ENCODE measurements around the gene FHL1.

FHL1 gene

GRCh38 chrX:136199365-136199764 is 52.0 kb downstream of the FHL1 start:
- Histone ChIP-seq H3K36me3 (ENCODE audit: control insufficient read depth, insufficient read depth, low read length) (no peaks in the 10 kb centered on the region), H3K4me3 (ENCODE audit: low read depth, low read length) (no peak overlapping the region), H3K4me1 (ENCODE audit: control insufficient read depth, insufficient read depth, low read length) (peaks cover 19% of the 10 kb centered on the region), H3K9me3 (ENCODE audit: control insufficient read depth, insufficient read depth, low read depth, low read length) (no peaks in the 10 kb centered on the region), H3K9ac (ENCODE audit: low read length) (no peak overlapping the region), H3K27me3 (ENCODE audit: control insufficient read depth, insufficient read depth, low read length) (no peaks in the 10 kb centered on the region), H3K27ac (ENCODE audit: low read depth, low read length) (0 out of 2 replicates have a peak overlapping the region, but pooled peaks have one; percentile 7)

- H3K9me3 ChIP-seq (ENCODE audit: control insufficient read depth, insufficient read depth, low read depth, low read length) = no peaks in the 10 kb centered on the region
- H3K27ac ChIP-seq (ENCODE audit: low read depth, low read length) = no peak overlapping the region
- H3K4me1 ChIP-seq (ENCODE audit: control insufficient read depth, insufficient read depth, low read length) = peaks cover 30% of the 10 kb centered on the region
- H3K9ac ChIP-seq (ENCODE audit: low read length) = no peak overlapping the region
- no peaks in the 10 kb centered on the region for H3K27me3 ChIP-seq (ENCODE audit: control insufficient read depth, insufficient read depth, low read length)
- H3K36me3 ChIP-seq (ENCODE audit: control insufficient read depth, insufficient read depth, low read length) = no peaks in the 10 kb centered on the region
- no peak overlapping the region for H3K4me3 ChIP-seq (ENCODE audit: low read depth, low read length)
Observed at GRCh38 chrX:136200466-136200865, 53.1 kb downstream of the FHL1 start.

GRCh38 chrX:136201601-136202000 is 54.3 kb downstream of the FHL1 start:
- Histone ChIP-seq H3K9ac (ENCODE audit: low read length) (no peak overlapping the region), H3K27ac (ENCODE audit: low read depth, low read length) (no peak overlapping the region), H3K4me3 (ENCODE audit: low read depth, low read length) (no peak overlapping the region), H3K36me3 (ENCODE audit: control insufficient read depth, insufficient read depth, low read length) (peaks cover 4% of the 10 kb centered on the region; the same call in 1 of the 2 replicates), H3K27me3 (ENCODE audit: control insufficient read depth, insufficient read depth, low read length) (no peaks in the 10 kb centered on the region), H3K9me3 (ENCODE audit: control insufficient read depth, insufficient read depth, low read depth, low read length) (no peaks in the 10 kb centered on the region), H3K4me1 (ENCODE audit: control insufficient read depth, insufficient read depth, low read length) (peaks cover 40% of the 10 kb centered on the region)

- Histone ChIP-seq H3K9me3 (ENCODE audit: control insufficient read depth, insufficient read depth, low read depth, low read length) (no peaks in the 10 kb centered on the region), H3K9ac (ENCODE audit: low read length) (no peak overlapping the region), H3K4me3 (ENCODE audit: low read depth, low read length) (no peak overlapping the region), H3K36me3 (ENCODE audit: control insufficient read depth, insufficient read depth, low read length) (peaks cover 15% of the 10 kb centered on the region), H3K27me3 (ENCODE audit: control insufficient read depth, insufficient read depth, low read length) (no peaks in the 10 kb centered on the region), H3K4me1 (ENCODE audit: control insufficient read depth, insufficient read depth, low read length) (peaks cover 40% of the 10 kb centered on the region), H3K27ac (ENCODE audit: low read depth, low read length) (no peak overlapping the region)
Observed at GRCh38 chrX:136202889-136203288, 55.6 kb downstream of the FHL1 start.

GRCh38 chrX:136203438-136203837 is 56.1 kb downstream of the FHL1 start:
- Histone ChIP-seq H3K36me3 (ENCODE audit: control insufficient read depth, insufficient read depth, low read length) (peaks cover 20% of the 10 kb centered on the region), H3K9ac (ENCODE audit: low read length) (no peak overlapping the region), H3K4me1 (ENCODE audit: control insufficient read depth, insufficient read depth, low read length) (peaks cover 40% of the 10 kb centered on the region), H3K9me3 (ENCODE audit: control insufficient read depth, insufficient read depth, low read depth, low read length) (no peaks in the 10 kb centered on the region), H3K27me3 (ENCODE audit: control insufficient read depth, insufficient read depth, low read length) (no peaks in the 10 kb centered on the region), H3K27ac (ENCODE audit: low read depth, low read length) (no peak overlapping the region), H3K4me3 (ENCODE audit: low read depth, low read length) (no peak overlapping the region)

- H3K4me3 ChIP-seq (ENCODE audit: low read depth, low read length) = no peak overlapping the region
- no peak overlapping the region for H3K9ac ChIP-seq (ENCODE audit: low read length)
- H3K27me3 ChIP-seq (ENCODE audit: control insufficient read depth, insufficient read depth, low read length) = no peaks in the 10 kb centered on the region
- no peak overlapping the region for H3K27ac ChIP-seq (ENCODE audit: low read depth, low read length)
- peaks cover 22% of the 10 kb centered on the region for H3K36me3 ChIP-seq (ENCODE audit: control insufficient read depth, insufficient read depth, low read length)
- peaks cover 37% of the 10 kb centered on the region for H3K4me1 ChIP-seq (ENCODE audit: control insufficient read depth, insufficient read depth, low read length)
- H3K9me3 ChIP-seq (ENCODE audit: control insufficient read depth, insufficient read depth, low read depth, low read length) = no peaks in the 10 kb centered on the region
Observed at GRCh38 chrX:136203951-136204350, 56.6 kb downstream of the FHL1 start.

- H3K36me3 ChIP-seq (ENCODE audit: control insufficient read depth, insufficient read depth, low read length) = peaks cover 24% of the 10 kb centered on the region
- peak overlapping the region; percentile 5 for H3K9ac ChIP-seq (ENCODE audit: low read length)
- peaks cover 31% of the 10 kb centered on the region for H3K4me1 ChIP-seq (ENCODE audit: control insufficient read depth, insufficient read depth, low read length)
- no peak overlapping the region; the same call in 1 of the 2 replicates for H3K27ac ChIP-seq (ENCODE audit: low read depth, low read length)
- H3K9me3 ChIP-seq (ENCODE audit: control insufficient read depth, insufficient read depth, low read depth, low read length) = no peaks in the 10 kb centered on the region
- H3K27me3 ChIP-seq (ENCODE audit: control insufficient read depth, insufficient read depth, low read length) = no peaks in the 10 kb centered on the region
- H3K4me3 ChIP-seq (ENCODE audit: low read depth, low read length) = no peak overlapping the region
Observed at GRCh38 chrX:136204571-136204970, 57.2 kb downstream of the FHL1 start.

- H3K27me3 ChIP-seq (ENCODE audit: control insufficient read depth, insufficient read depth, low read length) = no peaks in the 10 kb centered on the region
- no peak overlapping the region for H3K27ac ChIP-seq (ENCODE audit: low read depth, low read length)
- no peak overlapping the region for H3K4me3 ChIP-seq (ENCODE audit: low read depth, low read length)
- H3K9ac ChIP-seq (ENCODE audit: low read length) = no peak overlapping the region
- peaks cover 29% of the 10 kb centered on the region for H3K4me1 ChIP-seq (ENCODE audit: control insufficient read depth, insufficient read depth, low read length)
- no peaks in the 10 kb centered on the region for H3K9me3 ChIP-seq (ENCODE audit: control insufficient read depth, insufficient read depth, low read depth, low read length)
- H3K36me3 ChIP-seq (ENCODE audit: control insufficient read depth, insufficient read depth, low read length) = peaks cover 35% of the 10 kb centered on the region
Observed at GRCh38 chrX:136205882-136206380, 58.6 kb downstream of the FHL1 start.

- Histone ChIP-seq H3K9me3 (ENCODE audit: control insufficient read depth, insufficient read depth, low read depth, low read length) (no peaks in the 10 kb centered on the region), H3K9ac (ENCODE audit: low read length) (no peak overlapping the region), H3K4me3 (ENCODE audit: low read depth, low read length) (no peak overlapping the region), H3K36me3 (ENCODE audit: control insufficient read depth, insufficient read depth, low read length) (peaks cover 44% of the 10 kb centered on the region), H3K27ac (ENCODE audit: low read depth, low read length) (no peak overlapping the region), H3K4me1 (ENCODE audit: control insufficient read depth, insufficient read depth, low read length) (peaks cover 31% of the 10 kb centered on the region), H3K27me3 (ENCODE audit: control insufficient read depth, insufficient read depth, low read length) (no peaks in the 10 kb centered on the region)
Observed at GRCh38 chrX:136206916-136207315, 59.6 kb downstream of the FHL1 start.

- Histone ChIP-seq H3K9me3 (ENCODE audit: control insufficient read depth, insufficient read depth, low read depth, low read length) (no peaks in the 10 kb centered on the region), H3K4me1 (ENCODE audit: control insufficient read depth, insufficient read depth, low read length) (peaks cover 37% of the 10 kb centered on the region), H3K36me3 (ENCODE audit: control insufficient read depth, insufficient read depth, low read length) (peaks cover 49% of the 10 kb centered on the region), H3K27ac (ENCODE audit: low read depth, low read length) (no peak overlapping the region), H3K27me3 (ENCODE audit: control insufficient read depth, insufficient read depth, low read length) (no peaks in the 10 kb centered on the region), H3K4me3 (ENCODE audit: low read depth, low read length) (no peak overlapping the region), H3K9ac (ENCODE audit: low read length) (no peak overlapping the region)
Observed at GRCh38 chrX:136207546-136207945, 60.2 kb downstream of the FHL1 start.

- no peaks in the 10 kb centered on the region for H3K9me3 ChIP-seq (ENCODE audit: control insufficient read depth, insufficient read depth, low read depth, low read length)
- H3K4me3 ChIP-seq (ENCODE audit: low read depth, low read length) = no peak overlapping the region
- H3K36me3 ChIP-seq (ENCODE audit: control insufficient read depth, insufficient read depth, low read length) = peaks cover 53% of the 10 kb centered on the region
- no peak overlapping the region for H3K27ac ChIP-seq (ENCODE audit: low read depth, low read length)
- H3K27me3 ChIP-seq (ENCODE audit: control insufficient read depth, insufficient read depth, low read length) = no peaks in the 10 kb centered on the region
- peaks cover 34% of the 10 kb centered on the region for H3K4me1 ChIP-seq (ENCODE audit: control insufficient read depth, insufficient read depth, low read length)
- no peak overlapping the region for H3K9ac ChIP-seq (ENCODE audit: low read length)
Observed at GRCh38 chrX:136209016-136209738, 61.8 kb downstream of the FHL1 start.
